Glomerular endothelial cell (primary cell): ENCODE measurements around the gene CDC42BPA. TPM values are rescaled to one million over a fixed set of nuclear protein-coding genes. Genes with fewer than 3 reads are reported as not detected.
"Not testable (repeated sequence)": the region's sequence is repeated elsewhere in the genome, so short reads cannot be mapped to it uniquely, and the experiment has no call there.

Source experiments
- DNase-seq: peaks from one replicate; pipeline ENCODE4 v3.0.0-alpha.2; 2011; ENCODE audit warnings: low read depth, low spot score; ENCODE audit errors: extremely low read depth
- total RNA-seq: library from RNA; depleted of rRNA; stranded (reverse); fragments of >200 nt; gene quantifications from 2 replicates; pipeline ENCODE4 v1.2.3, GENCODE V29; 2015

CDC42BPA gene
- total RNA-seq, 1 donor from 2014 or later: 129 TPM

DNA sequence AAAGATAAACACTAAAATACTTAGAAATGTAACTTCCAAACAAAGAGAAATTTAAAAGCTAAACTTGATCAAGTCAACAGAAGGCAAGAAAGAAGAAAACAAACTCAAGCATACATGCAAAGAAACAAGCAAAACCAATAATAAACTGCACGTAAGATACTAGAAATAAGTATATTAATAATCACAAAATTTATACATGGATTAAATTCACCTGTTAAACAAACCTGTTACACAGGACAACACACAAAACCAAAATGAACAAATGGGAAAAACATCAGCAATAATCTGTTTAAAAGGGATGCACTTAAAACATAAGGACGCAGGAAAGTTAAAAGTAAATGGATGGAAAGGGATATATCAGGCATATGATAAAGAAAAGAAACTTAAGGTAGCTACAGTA, 165.8 kb downstream of the CDC42BPA start:
- no peak for DNase-seq

DNA sequence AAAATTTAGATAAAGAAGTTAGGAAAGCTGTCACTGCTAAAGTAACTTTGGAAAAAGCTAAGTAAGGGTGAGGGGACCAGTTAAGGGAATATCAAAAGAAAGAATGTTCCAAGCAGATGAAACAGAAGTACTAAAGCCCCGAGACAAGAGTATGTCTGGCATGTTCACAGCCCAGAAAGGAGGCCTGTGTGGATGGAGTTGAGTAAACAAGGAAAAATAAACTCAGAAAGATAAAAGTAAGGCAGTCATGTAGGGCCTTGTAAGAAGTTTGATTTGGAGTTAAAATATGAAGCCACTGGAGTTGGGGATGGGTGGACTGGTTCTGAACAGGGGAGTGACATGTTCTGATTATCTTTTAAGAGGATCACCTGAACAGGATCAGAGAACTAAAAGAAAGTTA, 177.9 kb downstream of the CDC42BPA start:
- DNase-seq: no peak

DNA sequence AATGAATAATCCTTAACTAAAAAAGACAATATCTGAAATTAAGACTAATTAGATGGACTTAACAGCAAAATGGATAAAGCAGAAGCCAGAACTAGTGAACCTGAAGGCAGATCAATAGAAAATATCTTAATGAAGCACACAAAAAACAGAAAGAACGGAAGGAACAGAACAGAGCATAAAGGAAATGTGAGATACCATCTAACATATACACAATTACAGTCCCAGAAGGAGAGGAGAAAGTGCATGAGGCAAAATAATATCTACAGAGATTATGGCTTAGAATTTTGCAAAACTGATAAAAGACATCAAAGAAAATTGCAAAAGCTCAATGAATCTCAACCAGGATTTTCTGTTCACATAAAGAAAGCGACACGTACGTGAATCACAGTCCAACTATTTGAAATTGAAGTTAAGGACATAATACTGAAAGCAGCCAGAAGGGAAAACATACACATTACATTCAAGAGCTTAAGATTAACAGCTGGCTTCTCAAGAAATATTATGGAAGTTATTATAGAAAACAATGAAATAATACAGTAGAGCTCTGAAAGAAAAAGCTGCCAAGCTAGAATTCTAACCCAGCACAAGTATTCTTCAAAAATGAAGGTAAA, 182.0 kb downstream of the CDC42BPA start:
- no peak for DNase-seq

DNA sequence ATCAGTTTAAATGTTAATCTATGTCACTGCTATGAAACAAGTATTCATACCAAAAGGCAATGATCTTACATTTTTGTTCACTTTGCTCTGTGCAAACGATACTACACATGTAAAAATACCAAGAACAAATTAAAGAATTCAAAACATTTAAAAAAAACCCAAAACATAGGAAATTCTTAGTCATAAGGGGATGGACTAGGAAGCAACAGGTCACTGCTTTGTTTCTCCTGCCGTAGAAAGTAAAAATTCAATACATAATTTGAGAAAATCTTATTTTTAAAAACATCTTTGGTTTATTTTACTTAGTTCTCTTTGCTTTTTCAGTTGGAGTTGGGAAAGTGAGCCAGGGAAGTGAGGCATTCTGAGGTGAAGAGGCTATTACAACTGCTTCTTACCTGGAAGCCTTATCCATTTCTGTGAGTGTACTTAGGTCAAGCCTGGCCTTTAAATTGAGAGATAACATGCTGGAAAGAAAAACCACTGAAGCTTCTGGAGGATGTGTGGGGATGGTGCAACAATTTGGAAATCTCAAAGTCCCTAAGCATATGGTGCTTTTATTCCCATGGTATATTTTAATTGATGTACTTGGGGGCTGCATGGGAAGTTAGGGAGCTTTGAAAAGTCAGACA, 183.5 kb downstream of the CDC42BPA start:
- DNase-seq: peak; percentile 54

DNA sequence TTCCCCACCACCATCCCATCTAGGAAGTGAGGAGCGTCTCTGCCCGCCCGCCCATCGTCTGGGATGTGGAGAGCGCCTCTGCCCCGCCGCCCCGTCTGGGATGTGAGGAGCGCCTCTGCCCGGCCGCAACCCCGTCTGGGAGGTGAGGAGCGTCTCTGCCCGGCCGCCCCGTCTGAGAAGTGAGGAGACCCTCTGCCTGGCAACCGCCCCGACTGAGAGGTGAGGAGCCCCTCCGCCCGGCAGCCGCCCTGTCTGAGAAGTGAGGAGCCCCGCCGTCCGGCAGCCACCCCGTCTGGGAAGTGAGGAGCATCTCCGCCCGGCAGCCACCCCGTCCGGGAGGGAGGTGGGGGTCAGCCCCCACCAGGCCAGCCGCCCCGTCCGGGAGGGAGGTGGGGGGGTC, 185.6 kb downstream of the CDC42BPA start:
- not testable (repeated sequence) for DNase-seq

DNA sequence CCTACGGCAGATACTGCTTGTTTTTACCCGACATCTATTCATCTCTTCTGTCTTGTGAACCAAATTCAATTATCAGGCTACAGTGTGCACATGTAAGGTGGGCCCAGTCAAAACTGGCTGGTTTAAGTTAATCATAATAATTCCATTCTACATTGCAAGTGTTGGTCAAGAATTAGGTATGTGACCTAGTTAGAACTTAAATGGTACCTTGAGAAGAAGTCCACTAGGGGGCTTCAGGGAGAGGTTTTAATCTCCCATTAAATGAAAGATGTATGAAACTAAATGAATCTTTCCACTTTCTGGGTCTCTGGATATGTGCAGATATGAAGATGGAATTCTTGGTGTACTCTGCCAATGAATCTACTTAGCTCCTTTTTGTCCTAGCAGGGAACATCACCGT, 187.1 kb downstream of the CDC42BPA start:
- no peak for DNase-seq

DNA sequence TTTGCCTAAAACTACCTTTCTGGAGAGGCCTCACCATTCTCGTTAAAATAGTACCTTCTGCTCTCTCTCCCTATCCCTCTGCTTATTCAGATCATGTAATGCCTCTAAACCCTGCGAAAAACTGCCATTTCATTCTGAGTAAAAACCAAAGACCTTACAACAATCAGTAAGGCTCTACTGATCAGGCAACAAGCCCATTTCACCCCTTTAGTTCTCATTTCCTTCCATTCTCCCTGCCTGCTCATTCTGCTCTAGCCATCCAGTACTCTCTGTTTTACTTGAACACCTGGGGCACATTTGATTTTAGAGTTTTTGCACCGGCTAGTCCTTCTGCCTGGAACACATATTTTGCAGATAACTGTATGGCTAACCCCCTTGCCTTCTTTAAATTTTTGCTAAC, 190.4 kb downstream of the CDC42BPA start:
- no peak for DNase-seq

DNA sequence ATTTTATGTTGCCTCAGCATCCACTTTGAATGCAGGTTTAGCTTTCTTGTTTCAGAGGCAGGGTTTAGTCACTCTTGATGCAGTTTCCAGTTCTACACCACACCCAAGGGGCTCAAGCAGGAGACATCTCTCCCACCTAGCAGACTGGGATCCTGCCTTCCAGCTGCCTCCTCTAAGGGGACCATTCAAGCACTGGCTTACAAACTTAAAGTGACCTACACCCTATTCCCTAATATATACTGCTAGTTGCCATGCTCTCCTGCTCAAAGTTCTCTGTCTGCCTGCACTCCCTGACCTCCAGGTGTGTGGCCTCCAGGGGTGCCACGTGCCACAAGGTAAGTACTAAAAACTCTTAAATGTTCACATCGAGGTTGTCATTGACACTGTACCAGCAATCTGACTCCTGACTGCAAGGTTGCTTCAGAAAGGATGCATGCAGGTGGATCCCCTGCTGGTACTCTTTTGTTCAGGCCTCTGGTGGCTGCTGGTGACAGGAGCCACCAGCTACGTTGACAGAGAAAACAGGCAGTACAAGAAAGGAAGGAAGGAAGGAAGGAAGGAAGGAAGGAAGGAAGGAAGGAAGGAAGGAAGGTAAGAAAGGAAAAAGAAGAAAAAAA, 192.3 kb downstream of the CDC42BPA start:
- no peak for DNase-seq

DNA sequence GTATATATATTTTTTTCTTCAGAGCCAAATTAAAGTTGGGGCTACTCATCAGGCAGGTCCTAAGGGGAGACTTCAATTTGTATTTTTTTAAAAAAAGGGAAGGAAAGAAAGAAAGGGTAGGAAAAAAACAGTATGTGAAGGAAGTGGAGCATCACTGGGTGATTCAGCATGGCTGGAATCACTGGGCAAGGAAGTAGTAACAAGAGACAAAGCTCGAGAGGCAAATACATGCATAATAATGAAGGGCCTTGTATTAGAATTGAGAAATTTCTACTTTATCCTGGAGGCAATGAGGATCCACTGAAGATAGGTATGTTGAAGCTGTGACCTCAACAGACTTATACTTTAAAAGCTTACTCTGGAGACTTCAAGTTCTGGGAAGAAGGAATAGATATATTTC, 193.8 kb downstream of the CDC42BPA start:
- DNase-seq: no peak

DNA sequence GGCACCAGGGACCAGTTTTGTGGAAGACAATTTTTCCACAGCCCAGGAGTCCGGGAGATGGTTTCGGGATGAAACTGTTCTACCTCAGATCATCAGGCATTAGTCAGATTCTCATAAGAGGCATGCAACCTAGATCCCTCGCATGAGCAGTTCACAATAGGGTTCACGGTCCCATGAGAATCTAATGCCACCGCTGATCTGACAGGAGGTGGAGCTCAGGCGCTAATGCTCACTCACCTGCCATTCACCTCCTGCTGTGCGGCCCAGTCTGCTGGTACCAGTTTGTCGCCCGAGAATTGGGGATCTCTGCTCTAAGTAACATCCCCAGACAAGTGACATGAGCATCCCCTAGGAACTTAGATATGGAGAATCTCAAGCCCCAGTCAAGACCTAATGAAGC, 197.5 kb downstream of the CDC42BPA start:
- DNase-seq: no peak

DNA sequence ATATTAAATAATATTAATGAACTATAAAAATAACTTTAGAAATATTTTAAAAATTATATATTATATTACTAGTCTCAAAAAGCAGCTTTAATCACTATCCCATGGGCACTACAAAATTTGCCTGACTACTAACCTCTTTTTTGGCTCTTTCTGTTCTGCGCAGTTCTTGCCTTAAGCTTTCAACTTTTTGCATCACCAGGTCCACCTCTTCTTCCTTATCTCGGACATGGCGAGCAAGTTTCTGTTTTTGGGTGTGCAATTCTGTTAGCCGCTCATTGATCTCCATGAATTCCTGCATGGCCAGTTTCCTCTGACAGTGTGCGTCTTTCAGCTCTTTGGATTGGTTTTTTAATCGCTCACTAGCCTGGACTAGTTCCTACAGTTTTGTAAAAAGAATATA, 205.8 kb downstream of the CDC42BPA start:
- no peak for DNase-seq

DNA sequence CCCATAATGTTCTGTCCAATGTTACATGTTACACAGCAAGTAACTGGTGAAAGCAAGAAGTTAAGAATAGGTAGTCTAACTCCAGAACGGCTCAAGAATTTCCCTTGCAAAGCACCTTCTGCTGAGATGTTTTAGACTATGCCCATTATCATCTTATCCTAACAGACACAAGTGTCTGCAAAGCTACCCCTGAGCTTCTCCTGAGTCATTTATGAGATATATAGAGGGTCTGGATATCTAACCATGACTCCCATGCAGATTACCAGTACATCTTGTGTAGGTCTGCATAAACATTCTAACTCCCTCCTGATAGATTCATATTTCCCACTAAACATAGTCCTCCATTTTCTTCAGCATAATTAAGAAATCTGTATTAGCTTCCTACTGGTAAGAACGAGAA, 206.5 kb downstream of the CDC42BPA start:
- no peak for DNase-seq

DNA sequence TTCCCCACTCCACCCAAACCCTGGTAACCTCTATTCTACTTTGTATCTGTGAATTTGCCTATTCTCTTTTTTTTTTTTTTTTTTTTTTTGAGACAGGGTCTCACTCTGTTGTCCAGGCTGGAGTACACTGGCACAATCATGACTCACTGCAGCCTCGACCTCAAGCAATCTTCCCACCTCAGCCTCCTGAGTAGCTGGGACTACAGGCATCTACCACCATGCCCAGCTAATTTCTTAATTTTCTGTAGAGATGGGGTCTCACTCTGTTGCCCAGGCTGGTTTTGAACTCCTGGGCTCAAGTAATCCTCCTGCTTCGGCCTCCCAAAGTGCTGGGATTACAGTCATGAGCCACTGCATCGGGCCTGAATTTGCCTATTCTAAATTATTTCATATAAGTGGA, 213.0 kb downstream of the CDC42BPA start:
- not testable (repeated sequence) for DNase-seq

DNA sequence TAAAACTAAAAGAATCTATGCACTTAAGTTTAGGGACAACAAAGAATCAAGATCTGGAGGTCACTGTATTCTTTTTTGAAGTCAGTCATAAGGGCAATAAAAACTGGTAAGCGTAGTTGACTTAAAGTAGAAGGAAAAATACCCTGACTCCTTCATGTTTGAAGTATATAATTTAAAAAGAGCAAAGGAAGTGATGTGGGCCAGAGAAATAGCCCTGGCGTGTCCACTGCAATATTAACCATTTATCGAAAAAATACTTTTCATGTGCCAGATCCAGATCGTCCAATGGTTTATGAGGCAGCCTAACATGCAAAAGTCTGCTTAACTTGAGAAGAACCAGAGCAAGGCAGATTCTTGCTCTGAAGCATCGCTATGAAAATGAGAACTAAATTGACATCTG, 216.2 kb downstream of the CDC42BPA start:
- no peak for DNase-seq

DNA sequence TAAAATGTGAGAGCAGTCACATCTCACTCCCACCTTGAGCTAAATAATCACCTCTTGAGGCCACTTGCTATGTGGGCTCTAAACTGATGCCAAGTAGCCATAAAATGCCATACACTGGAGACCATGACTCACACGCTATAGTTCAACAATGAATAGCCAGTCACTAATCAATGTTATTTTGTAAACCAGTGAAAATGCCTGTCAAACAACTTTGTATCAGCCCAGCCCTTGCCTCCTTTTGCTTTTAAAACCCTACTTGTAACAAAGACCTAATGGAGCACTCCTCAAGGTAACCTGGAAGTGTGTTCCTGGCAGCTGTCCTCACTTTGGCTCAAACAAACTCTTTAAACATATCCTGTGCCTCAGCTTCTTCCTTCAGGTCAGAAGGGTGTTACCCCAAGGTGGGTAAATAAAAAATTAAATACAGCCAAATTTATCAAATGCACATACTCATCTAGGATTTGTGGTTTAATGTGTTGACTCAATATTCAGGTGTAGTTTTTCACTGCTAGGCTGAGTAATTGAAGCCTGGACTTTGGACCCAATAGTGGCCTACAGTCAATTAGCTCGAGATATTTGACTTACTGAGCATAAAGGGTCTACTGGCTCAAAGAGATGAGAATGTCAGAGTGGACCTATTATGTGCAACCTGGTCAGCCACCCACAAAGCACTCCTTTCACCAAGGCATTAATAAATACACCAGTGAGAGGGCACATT, 223.9 kb downstream of the CDC42BPA start:
- DNase-seq: no peak

DNA sequence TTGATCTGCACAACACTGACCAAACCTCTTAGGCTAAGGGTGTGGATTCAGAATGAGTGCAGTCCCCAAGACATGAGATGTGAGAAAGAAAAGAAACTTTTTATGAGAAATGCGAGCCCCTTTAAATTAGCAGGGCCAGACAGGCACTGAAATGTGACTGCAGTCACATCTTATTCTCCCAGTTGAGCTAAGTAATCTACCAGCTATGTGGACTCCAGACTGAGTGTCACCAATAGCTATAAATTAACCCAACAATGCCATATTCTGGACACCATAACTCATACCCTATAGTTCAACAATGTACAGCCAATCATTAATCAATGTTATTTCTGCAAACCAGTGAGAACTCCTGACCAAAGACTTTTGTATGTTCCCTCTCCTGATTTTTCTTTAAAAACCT, 225.0 kb downstream of the CDC42BPA start:
- DNase-seq: no peak

DNA sequence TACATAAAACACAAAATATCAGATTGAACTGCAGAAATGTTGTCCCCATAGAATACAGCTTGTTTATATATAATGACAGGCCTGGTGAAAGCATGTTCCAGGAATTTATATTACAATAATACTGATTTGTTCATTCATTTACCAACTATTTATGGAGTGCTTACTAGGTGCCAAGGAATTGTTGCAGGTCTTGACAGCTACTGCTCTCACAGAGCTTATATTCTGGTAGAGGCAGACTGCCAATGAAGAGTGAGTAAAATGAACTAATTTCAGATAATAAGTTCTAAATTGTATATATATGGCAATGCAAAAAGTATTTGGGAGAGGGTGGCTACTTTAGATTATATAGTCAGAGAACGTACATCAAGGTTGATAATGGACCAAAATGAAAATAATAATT, 226.2 kb downstream of the CDC42BPA start:
- no peak for DNase-seq

DNA sequence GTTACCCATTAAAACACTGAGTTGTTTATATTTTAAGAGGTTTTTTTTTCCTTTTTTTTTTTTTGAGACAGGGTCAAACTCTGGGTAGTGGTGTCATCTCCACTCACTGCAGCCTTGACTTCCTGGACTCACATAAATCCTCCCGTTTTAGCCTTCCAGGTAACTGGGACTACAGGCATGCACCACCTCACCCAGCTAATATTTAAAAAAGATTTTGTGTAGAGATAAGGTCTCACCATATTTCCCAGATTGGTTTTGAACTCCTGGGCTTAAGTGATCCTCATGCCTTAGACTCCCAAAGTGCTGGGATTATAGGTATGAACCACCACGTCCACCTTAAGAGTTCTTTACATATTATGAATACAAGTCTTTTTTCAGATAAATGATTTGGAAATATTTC, 231.7 kb downstream of the CDC42BPA start:
- DNase-seq: no peak

DNA sequence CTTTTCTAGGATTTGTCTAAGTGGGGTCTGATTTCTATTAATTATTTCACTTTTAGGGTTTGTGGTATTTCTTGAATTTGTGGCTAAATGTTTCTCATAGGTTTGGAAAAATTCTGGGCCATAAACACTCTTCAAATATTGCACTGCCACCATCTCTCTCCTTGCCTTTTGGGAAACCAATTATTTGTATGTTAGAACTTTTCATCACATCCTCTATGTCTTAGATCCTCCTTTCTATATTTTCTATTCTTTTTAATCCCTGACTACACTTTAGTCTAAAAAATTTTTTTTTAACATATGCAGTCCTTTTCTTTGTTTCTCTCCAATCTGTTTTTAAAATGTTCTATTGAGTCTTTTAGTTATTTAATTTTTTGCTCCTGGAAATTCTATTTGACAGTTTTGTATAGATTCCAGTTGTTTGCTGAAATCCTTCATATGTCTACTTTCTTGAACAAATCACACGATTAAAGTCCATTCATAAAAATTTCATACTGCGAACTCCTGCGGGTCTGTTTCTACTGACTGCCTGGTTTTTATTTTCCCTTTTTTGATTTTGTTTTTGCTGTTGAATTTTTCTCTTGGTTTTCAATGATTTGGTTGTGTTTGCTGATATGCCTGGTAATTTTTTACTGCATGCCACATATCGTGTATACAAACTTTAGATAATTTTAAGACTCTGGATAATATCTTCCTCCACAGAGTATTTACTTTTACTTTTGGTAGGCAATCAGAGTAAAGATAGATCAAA, 235.1 kb downstream of the CDC42BPA start:
- DNase-seq: no peak

DNA sequence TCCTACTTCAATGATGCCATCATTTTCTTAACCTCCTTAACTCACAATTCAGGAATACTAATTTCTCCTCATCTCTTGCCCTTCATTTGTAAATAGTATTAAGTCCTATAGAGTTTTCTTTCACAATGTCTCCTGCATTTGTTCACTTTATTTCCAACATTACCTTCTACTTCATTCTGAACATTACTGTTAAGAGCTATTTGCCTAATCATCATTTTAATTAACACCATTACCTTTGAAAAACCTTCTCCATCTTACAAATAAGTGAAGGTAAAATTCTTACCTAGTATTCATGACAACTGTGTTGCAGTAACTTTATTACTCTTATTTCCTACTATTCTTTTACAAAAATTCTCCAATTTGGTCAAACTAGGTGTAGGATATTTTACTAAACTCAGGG, 240.5 kb downstream of the CDC42BPA start:
- no peak for DNase-seq

DNA sequence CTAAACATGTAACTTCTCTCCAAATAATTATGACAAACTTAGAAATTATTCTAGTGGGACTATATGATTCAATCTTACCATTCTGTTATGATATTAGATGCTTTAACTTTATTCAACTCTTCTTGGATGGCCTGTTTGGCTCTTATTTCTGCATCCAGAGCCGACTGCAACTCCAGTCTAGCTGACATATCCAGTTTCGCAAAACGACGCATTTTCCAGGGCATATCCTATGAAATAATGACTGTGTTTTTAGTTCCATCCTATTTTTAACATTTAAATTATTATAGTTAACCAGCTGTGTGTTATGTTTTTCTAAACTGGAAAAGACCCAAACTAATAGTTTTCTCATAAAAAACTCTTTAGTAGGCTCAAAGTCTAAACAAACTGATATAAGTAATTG, 244.5 kb downstream of the CDC42BPA start:
- DNase-seq: no peak
